WTC11 (cell line): ENCODE data around the gene KCNC2.

Experiments
- ATF1 ChIP-seq: sonication (generic); formaldehyde crosslinking; IDR thresholded peaks from 2 replicates; pipeline ENCODE4 v1.8.1; 2023; ENCODE audit warnings: mild to moderate bottlenecking, moderate library complexity, missing genetic modification reagents
- CDX4 ChIP-seq: fragments of 250-450 bp; sonication (Bioruptor Pico); IDR thresholded peaks from 2 replicates; pipeline ENCODE4 v1.9.0; 2021; ENCODE audit warnings: moderate library complexity, mild to moderate bottlenecking, inconsistent platforms, borderline replicate concordance
- CTCF ChIP-seq: fragments of 200-600 bp; IDR thresholded peaks from 2 replicates; pipeline ENCODE4 v1.8.0; 2022; ENCODE audit warnings: antibody characterized with exemption
- ETV6 ChIP-seq: sonication (generic); formaldehyde crosslinking; IDR thresholded peaks from 2 replicates; pipeline ENCODE4 v1.8.1; 2022; ENCODE audit warnings: mild to moderate bottlenecking, missing genetic modification reagents
- FOXP4 ChIP-seq: sonication (generic); formaldehyde crosslinking; IDR thresholded peaks from 2 replicates; pipeline ENCODE4 v1.8.0; 2022; ENCODE audit warnings: mild to moderate bottlenecking, missing genetic modification reagents
- IRF2 ChIP-seq: sonication (generic); formaldehyde crosslinking; IDR thresholded peaks from 2 replicates; pipeline ENCODE4 v1.8.0; 2022; ENCODE audit warnings: low read depth, missing genetic modification reagents, borderline replicate concordance
- NR1H2 ChIP-seq: sonication (generic); formaldehyde crosslinking; IDR thresholded peaks from 2 replicates; pipeline ENCODE4 v1.9.0; 2021; ENCODE audit warnings: mild to moderate bottlenecking, moderate library complexity, missing genetic modification reagents
- USF1 ChIP-seq: sonication (generic); formaldehyde crosslinking; IDR thresholded peaks from 2 replicates; pipeline ENCODE4 v1.8.0; 2022; ENCODE audit warnings: mild to moderate bottlenecking, missing genetic modification reagents
- USF2 ChIP-seq: sonication (generic); formaldehyde crosslinking; IDR thresholded peaks from 2 replicates; pipeline ENCODE4 v1.8.1; 2023; ENCODE audit warnings: mild to moderate bottlenecking, missing genetic modification reagents, moderate library complexity

- no peak for TF ChIP-seq CTCF
- TF ChIP-seq FOXP4 = no peak
- TF ChIP-seq USF2 (CRISPR knock-in tag) = no peak
- no peak for TF ChIP-seq ATF1 (CRISPR knock-in tag)
- TF ChIP-seq USF1 = no peak
- TF ChIP-seq NR1H2 = no peak
- TF ChIP-seq CDX4 (CRISPR knock-in tag) = no peak
- no peak for TF ChIP-seq ETV6
- no peak for TF ChIP-seq IRF2 (CRISPR knock-in tag)
These were observed 4.1 kb downstream of the KCNC2 start for GRCh38 chr12:75205558-75205957.
